IPS-20b (cell line): ENCODE measurements around the gene NR6A1.

Experiments used
- H3K27ac ChIP-seq: one replicate; pipeline ENCODE4 v1.5.1; 2013; ENCODE audit warnings: low read length
- H3K27me3 ChIP-seq: 2 replicates; pipeline ENCODE4 v1.6.1; 2013; ENCODE audit warnings: mild to moderate bottlenecking, low read length, inconsistent platforms; ENCODE audit not compliant: insufficient read depth
- H3K36me3 ChIP-seq: 2 replicates; pipeline ENCODE4 v1.6.1; 2013; ENCODE audit warnings: low read depth, mild to moderate bottlenecking, inconsistent platforms, low read length, moderate library complexity; ENCODE audit not compliant: insufficient read depth
- H3K4me1 ChIP-seq: 2 replicates; pipeline ENCODE4 v1.6.1; 2013; ENCODE audit warnings: mild to moderate bottlenecking, control low read depth, inconsistent platforms, low read length, moderate library complexity; ENCODE audit not compliant: insufficient read depth
- H3K4me3 ChIP-seq: 2 replicates; pipeline ENCODE4 v1.5.1; 2013; ENCODE audit warnings: mild to moderate bottlenecking, low read length, inconsistent platforms
- H3K9ac ChIP-seq: 2 replicates; pipeline ENCODE4 v1.6.1; 2013; ENCODE audit warnings: low read depth, mild to moderate bottlenecking, inconsistent platforms, low read length, moderate library complexity
- H3K9me3 ChIP-seq: 2 replicates; pipeline ENCODE4 v1.6.1; 2013; ENCODE audit warnings: mild to moderate bottlenecking, low read depth, low read length, inconsistent platforms; ENCODE audit not compliant: insufficient read depth

NR6A1 gene

GRCh38 chr9:124498499-124499146 is 272.5 kb downstream of the NR6A1 start:
- Histone ChIP-seq H3K27me3 (peaks cover 42% of the 10 kb centered on the region), H3K9me3 (no peaks in the 10 kb centered on the region), H3K4me3 (no peak overlapping the region), H3K27ac (no peak overlapping the region), H3K9ac (no peak overlapping the region), H3K4me1 (no peaks in the 10 kb centered on the region), H3K36me3 (no peaks in the 10 kb centered on the region)

- Histone ChIP-seq H3K4me1 (no peaks in the 10 kb centered on the region), H3K27me3 (peaks cover 36% of the 10 kb centered on the region), H3K4me3 (no peak overlapping the region)
Observed at GRCh38 chr9:124498040-124498439, 273.1 kb downstream of the NR6A1 start.

GRCh38 chr9:124497441-124497840 is 273.7 kb downstream of the NR6A1 start:
- no peak overlapping the region for H3K4me3 ChIP-seq
- H3K27ac ChIP-seq: no peak overlapping the region
- peaks cover 30% of the 10 kb centered on the region for H3K27me3 ChIP-seq
- no peaks in the 10 kb centered on the region for H3K36me3 ChIP-seq
- H3K9ac ChIP-seq: no peak overlapping the region
- no peaks in the 10 kb centered on the region for H3K9me3 ChIP-seq
- no peaks in the 10 kb centered on the region for H3K4me1 ChIP-seq

More at GRCh38 chr9:124498040-124498439, 273.1 kb downstream of the NR6A1 start:
- no peaks in the 10 kb centered on the region for H3K36me3 ChIP-seq
- no peak overlapping the region for H3K9ac ChIP-seq
- H3K9me3 ChIP-seq: no peaks in the 10 kb centered on the region
- H3K27ac ChIP-seq: no peak overlapping the region

- H3K27me3 ChIP-seq: peaks cover 20% of the 10 kb centered on the region
Observed at GRCh38 chr9:124496463-124496862, 274.6 kb downstream of the NR6A1 start.

GRCh38 chr9:124496075-124496449 is 275.0 kb downstream of the NR6A1 start:
- Histone ChIP-seq H3K9ac (no peak overlapping the region), H3K36me3 (no peaks in the 10 kb centered on the region), H3K4me1 (no peaks in the 10 kb centered on the region), H3K27me3 (peaks cover 16% of the 10 kb centered on the region), H3K9me3 (no peaks in the 10 kb centered on the region), H3K4me3 (no peak overlapping the region), H3K27ac (no peak overlapping the region)

More at GRCh38 chr9:124496463-124496862, 274.6 kb downstream of the NR6A1 start:
- Histone ChIP-seq H3K36me3 (no peaks in the 10 kb centered on the region), H3K27ac (no peak overlapping the region), H3K9ac (no peak overlapping the region), H3K9me3 (no peaks in the 10 kb centered on the region), H3K4me1 (no peaks in the 10 kb centered on the region), H3K4me3 (no peak overlapping the region)

GRCh38 chr9:124495126-124496074 is 275.7 kb downstream of the NR6A1 start:
- Histone ChIP-seq H3K9me3 (no peaks in the 10 kb centered on the region), H3K4me3 (no peak overlapping the region), H3K27me3 (peaks cover 10% of the 10 kb centered on the region; the same call in 1 of the 2 replicates)

GRCh38 chr9:124493794-124494479 is 277.2 kb downstream of the NR6A1 start:
- no peak overlapping the region for H3K4me3 ChIP-seq
- no peaks in the 10 kb centered on the region for H3K36me3 ChIP-seq
- H3K27me3 ChIP-seq: no peaks in the 10 kb centered on the region
- no peak overlapping the region; the same call in 1 of the 2 replicates for H3K9ac ChIP-seq
- no peaks in the 10 kb centered on the region for H3K4me1 ChIP-seq
- no peak overlapping the region for H3K27ac ChIP-seq
- no peaks in the 10 kb centered on the region for H3K9me3 ChIP-seq

More at GRCh38 chr9:124495126-124496074, 275.7 kb downstream of the NR6A1 start:
- H3K4me1 ChIP-seq: no peaks in the 10 kb centered on the region
- H3K9ac ChIP-seq: no peak overlapping the region
- H3K27ac ChIP-seq: no peak overlapping the region
- no peaks in the 10 kb centered on the region for H3K36me3 ChIP-seq

GRCh38 chr9:124493218-124493617 is 277.9 kb downstream of the NR6A1 start:
- Histone ChIP-seq H3K9ac (no peak overlapping the region), H3K4me3 (no peak overlapping the region), H3K36me3 (no peaks in the 10 kb centered on the region), H3K9me3 (no peaks in the 10 kb centered on the region), H3K27me3 (0 out of 2 replicates have a peak, but pooled peaks cover 1% of the 10 kb centered on the region), H3K27ac (no peak overlapping the region), H3K4me1 (no peaks in the 10 kb centered on the region)

GRCh38 chr9:124492818-124493217 is 278.3 kb downstream of the NR6A1 start:
- Histone ChIP-seq H3K36me3 (no peaks in the 10 kb centered on the region), H3K27me3 (0 out of 2 replicates have a peak, but pooled peaks cover 4% of the 10 kb centered on the region), H3K9me3 (no peaks in the 10 kb centered on the region), H3K27ac (no peak overlapping the region), H3K4me1 (no peaks in the 10 kb centered on the region), H3K9ac (no peak overlapping the region), H3K4me3 (no peak overlapping the region)

GRCh38 chr9:124491049-124491975 is 279.8 kb downstream of the NR6A1 start:
- Histone ChIP-seq H3K27ac (no peak overlapping the region), H3K27me3 (peaks cover 17% of the 10 kb centered on the region; the same call in 1 of the 2 replicates), H3K9ac (no peak overlapping the region), H3K36me3 (no peaks in the 10 kb centered on the region), H3K4me3 (no peak overlapping the region), H3K9me3 (no peaks in the 10 kb centered on the region), H3K4me1 (peaks cover 6% of the 10 kb centered on the region; the same call in 1 of the 2 replicates)
